ENCODE results near the gene PCNT. TPM values are rescaled to one million over a fixed set of nuclear protein-coding genes. Genes with fewer than 3 reads are reported as not detected.

Gene PCNT
- total and polyA plus RNA-seq, 7 experiments from 2014 or later, result 13.7 to 68.2 (median 54.3) TPM

GRCh38 chr21:46489800-46490199 is 165.8 kb downstream of the PCNT start:
- H3K36me3 ChIP-seq (ENCODE audit: control insufficient read depth in 2 of 3, insufficient read depth in 3 of 3, low read length in 3 of 3), result peaks cover 5 to 49% (median 5%) of the 10 kb centered on the region in 3 experiments
- ChIA-PET CTCF (interaction anchor here (0.6 kb wide), 1 partner anchor 173 kb away, joined by 3 read pairs; no protein-coding TSS in a partner anchor), POLR2A (no interaction called here)
- intact Hi-C loops (cut with micrococcal nuclease), result no loop called here
- H3K27me3 ChIP-seq (ENCODE audit: control insufficient read depth in 2 of 2, insufficient read depth in 2 of 2, low read length in 2 of 2), result no peaks in the 10 kb centered on the region
- Mint-ChIP-seq H3K4me3 (no peak overlapping the region), H3K36me3 (peaks cover 14 to 73% (median 44%) of the 10 kb centered on the region in 5 donors), H3K4me1 (peaks cover 3 to 63% (median 29%) of the 10 kb centered on the region in 7 donors), H3K27me3 (no peaks in the 10 kb centered on the region), H3K9me3 (peaks cover 0 to 11% (median 0%) of the 10 kb centered on the region in 11 donors), H3K27ac (peak overlapping the region in 1 of 9 donors; percentile 51)
- H3K9me3 ChIP-seq (ENCODE audit: control insufficient read depth in 2 of 3, low read length in 3 of 3), result no peaks in the 10 kb centered on the region
- no peak for DNase-seq
- H3K4me3 ChIP-seq (ENCODE audit: low read length), result no peak overlapping the region
- no peak overlapping the region for H3K27ac ChIP-seq (ENCODE audit: low read depth, low read length)
- no peak for ATAC-seq
- no peaks in the 10 kb centered on the region for H3K4me1 ChIP-seq (ENCODE audit: control insufficient read depth in 2 of 2, insufficient read depth in 2 of 2, low read length in 2 of 2)

- DNase-seq (no peak), ATAC-seq (no peak)
- H3K36me3 Mint-ChIP-seq, result peaks cover 18 to 77% (median 52%) of the 10 kb centered on the region in 5 donors
- no peaks in the 10 kb centered on the region for H3K9me3 ChIP-seq (ENCODE audit: control insufficient read depth in 2 of 3, low read length in 3 of 3)
- no peaks in the 10 kb centered on the region for H3K27me3 Mint-ChIP-seq
- peaks cover 8 to 61% (median 30%) of the 10 kb centered on the region in 7 donors for H3K4me1 Mint-ChIP-seq
- H3K36me3 ChIP-seq (ENCODE audit: control insufficient read depth in 2 of 3, insufficient read depth in 3 of 3, low read length in 3 of 3), result peaks cover under 1 to 56% (median 5%) of the 10 kb centered on the region in 3 experiments
- intact Hi-C loops (cut with micrococcal nuclease), result no loop called here
- CTCF ChIA-PET, result no interaction called here
- no peak overlapping the region for H3K4me3 Mint-ChIP-seq
- H3K27ac Mint-ChIP-seq, result peak overlapping the region in 5 of 9 donors; percentile 11 to 50 (median 28)
- H3K4me1 ChIP-seq (ENCODE audit: control insufficient read depth in 2 of 2, insufficient read depth in 2 of 2, low read length in 2 of 2), result no peaks in the 10 kb centered on the region
- no peaks in the 10 kb centered on the region for H3K27me3 ChIP-seq (ENCODE audit: control insufficient read depth in 2 of 2, insufficient read depth in 2 of 2, low read length in 2 of 2)
- no peak overlapping the region for H3K27ac ChIP-seq (ENCODE audit: low read depth, low read length)
- no peak overlapping the region for H3K4me3 ChIP-seq (ENCODE audit: low read length)
- H3K9me3 Mint-ChIP-seq, result peaks cover 0 to 11% (median 0%) of the 10 kb centered on the region in 11 donors
- POLR2A ChIA-PET, result interaction anchor here (0.6 kb wide), 1 partner anchor 14 kb away, joined by 3 read pairs; no protein-coding TSS in a partner anchor
These were observed 167.6 kb downstream of the PCNT start for GRCh38 chr21:46491553-46491952.

- Histone ChIP-seq H3K4me1 (ENCODE audit: control insufficient read depth in 2 of 2, insufficient read depth in 2 of 2, low read length in 2 of 2) (no peaks in the 10 kb centered on the region), H3K27ac (ENCODE audit: low read depth, low read length) (no peak overlapping the region), H3K27me3 (ENCODE audit: control insufficient read depth in 2 of 2, insufficient read depth in 2 of 2, low read length in 2 of 2) (no peaks in the 10 kb centered on the region), H3K36me3 (ENCODE audit: control insufficient read depth in 2 of 3, insufficient read depth in 3 of 3, low read length in 3 of 3) (peaks cover 0 to 58% (median 5%) of the 10 kb centered on the region in 3 experiments), H3K4me3 (ENCODE audit: low read length) (no peak overlapping the region), H3K9me3 (ENCODE audit: control insufficient read depth in 2 of 3, low read length in 3 of 3) (no peaks in the 10 kb centered on the region)
- no peaks in the 10 kb centered on the region for H3K27me3 Mint-ChIP-seq
- H3K27ac Mint-ChIP-seq, result peak overlapping the region in 3 of 9 donors; percentile 50 to 55 (median 51)
- ChIA-PET CTCF (no interaction called here), POLR2A (no interaction called here)
- no peak for DNase-seq
- no peak overlapping the region for H3K4me3 Mint-ChIP-seq
- intact Hi-C loops (cut with micrococcal nuclease), result no loop called here
- H3K4me1 Mint-ChIP-seq, result peaks cover 8 to 50% (median 27%) of the 10 kb centered on the region in 7 donors
- no peak for ATAC-seq
- H3K36me3 Mint-ChIP-seq, result peaks cover 23 to 76% (median 42%) of the 10 kb centered on the region in 5 donors
- peaks cover 0 to 11% (median 0%) of the 10 kb centered on the region in 11 donors for H3K9me3 Mint-ChIP-seq
These were observed 168.9 kb downstream of the PCNT start for GRCh38 chr21:46492851-46493250.

GRCh38 chr21:46493828-46494227 is 169.9 kb downstream of the PCNT start:
- Histone ChIP-seq H3K27me3 (ENCODE audit: control insufficient read depth in 2 of 2, insufficient read depth in 2 of 2, low read length in 2 of 2) (no peaks in the 10 kb centered on the region), H3K4me1 (ENCODE audit: control insufficient read depth in 2 of 2, insufficient read depth in 2 of 2, low read length in 2 of 2) (no peaks in the 10 kb centered on the region), H3K4me3 (ENCODE audit: low read length) (no peak overlapping the region), H3K9me3 (ENCODE audit: control insufficient read depth in 2 of 3, low read length in 3 of 3) (no peaks in the 10 kb centered on the region), H3K27ac (ENCODE audit: low read depth, low read length) (no peak overlapping the region), H3K36me3 (ENCODE audit: control insufficient read depth in 2 of 3, insufficient read depth in 3 of 3, low read length in 3 of 3) (peaks cover 0 to 67% (median 5%) of the 10 kb centered on the region in 3 experiments)
- ATAC-seq (no peak), DNase-seq (no peak)
- intact Hi-C loops (cut with micrococcal nuclease), result no loop called here
- peak overlapping the region in 1 of 9 donors; percentile 33 for H3K27ac Mint-ChIP-seq
- peaks cover 23 to 78% (median 37%) of the 10 kb centered on the region in 5 donors for H3K36me3 Mint-ChIP-seq
- peaks cover 0 to 11% (median 0%) of the 10 kb centered on the region in 11 donors for H3K9me3 Mint-ChIP-seq
- ChIA-PET POLR2A (interaction anchor here (0.7 kb wide), 1 partner anchor 150 kb away, joined by 3 read pairs; no protein-coding TSS in a partner anchor), CTCF (no interaction called here)
- H3K4me3 Mint-ChIP-seq, result no peak overlapping the region
- H3K4me1 Mint-ChIP-seq, result peaks cover 8 to 40% (median 21%) of the 10 kb centered on the region in 7 donors
- H3K27me3 Mint-ChIP-seq, result no peaks in the 10 kb centered on the region

Other genes starting within 250 kb of the PCNT start
- gene COL6A2, start 226.0 kb upstream of the PCNT start, total RNA-seq, result 10 to 100 TPM in 4 of 5 experiments, 1 to 10 TPM in 1; 3.1 to 47.7 (median 40.3) TPM
- gene COL6A2, start 226.0 kb upstream of the PCNT start, polyA plus RNA-seq, result 1 to 10 TPM; 1.7 to 4.4 TPM
- 1 to 10 TPM in 3 of 5 experiments, under 1 TPM in 2; 0.29 to 5.7 (median 2.0) TPM for gene FTCD, start 168.6 kb upstream of the PCNT start, total RNA-seq
- not detected for gene FTCD, start 168.6 kb upstream of the PCNT start, polyA plus RNA-seq
- 10 to 100 TPM in 3 of 5 experiments, 1 to 10 TPM in 2; 3.7 to 17.9 (median 11.4) TPM for gene SPATC1L, start 139.7 kb upstream of the PCNT start, total RNA-seq
- gene SPATC1L, start 139.7 kb upstream of the PCNT start, polyA plus RNA-seq, result 10 to 100 TPM in 1 of 2 donors, 1 to 10 TPM in 1; 7.7 to 17.1 TPM
- 10 to 100 TPM; 41.3 to 64.4 (median 44.9) TPM for gene LSS, start 95.4 kb upstream of the PCNT start, total RNA-seq
- gene LSS, start 95.4 kb upstream of the PCNT start, polyA plus RNA-seq, result 10 to 100 TPM; 10.7 to 15.2 TPM
- gene MCM3AP, start 38.5 kb upstream of the PCNT start, total RNA-seq, result 100 to 1,000 TPM; 121 to 175 (median 144) TPM
- gene MCM3AP, start 38.5 kb upstream of the PCNT start, polyA plus RNA-seq, result 10 to 100 TPM; 37.3 to 90.6 TPM
- 10 to 100 TPM in 4 of 5 experiments, 1 to 10 TPM in 1; 8.8 to 16.7 (median 15.6) TPM for gene YBEY, start 37.8 kb upstream of the PCNT start, total RNA-seq
- gene YBEY, start 37.8 kb upstream of the PCNT start, polyA plus RNA-seq, result 10 to 100 TPM; 12.3 to 20.1 TPM
- gene C21orf58, start 286 bp upstream of the PCNT start, total RNA-seq, result 10 to 100 TPM in 1 of 5 experiments, 1 to 10 TPM in 4; 5.0 to 38.4 (median 9.0) TPM
- 1 to 10 TPM in 1 of 2 donors, under 1 TPM in 1; 0.59 to 1.0 TPM for gene C21orf58, start 286 bp upstream of the PCNT start, polyA plus RNA-seq
- 100 to 1,000 TPM in 4 of 5 experiments, 10 to 100 TPM in 1; 54.7 to 118 (median 108) TPM for gene DIP2A, start 134.7 kb downstream of the PCNT start, total RNA-seq
- 10 to 100 TPM; 16.9 to 22.9 TPM for gene DIP2A, start 134.7 kb downstream of the PCNT start, polyA plus RNA-seq

Data from naive thymus-derived CD4-positive, alpha-beta T cell (primary cell).